HUES64 (cell line): Measurements from ENCODE around the gene PPME1.

Experiments
- H3K27ac ChIP-seq: 2 replicates; pipeline ENCODE4 v1.7.0; 2013; ENCODE audit warnings: low read depth, low read length, inconsistent platforms
- H3K27me3 ChIP-seq: 2 replicates; pipeline ENCODE4 v1.6.1; 2013; ENCODE audit warnings: mild to moderate bottlenecking, low read length; ENCODE audit not compliant: insufficient read depth
- H3K36me3 ChIP-seq: 2 replicates; pipeline ENCODE4 v1.6.1; 2013; ENCODE audit warnings: mild to moderate bottlenecking, low read length; ENCODE audit not compliant: insufficient read depth
- H3K4me1 ChIP-seq: 2 replicates; pipeline ENCODE4 v1.6.1; 2013; ENCODE audit warnings: mild to moderate bottlenecking, low read length, moderate library complexity; ENCODE audit not compliant: insufficient read depth
- H3K4me3 ChIP-seq: 2 replicates; pipeline ENCODE4 v1.5.1; 2013; ENCODE audit warnings: mild to moderate bottlenecking, low read length, moderate library complexity
- H3K9ac ChIP-seq: 2 replicates; pipeline ENCODE4 v1.6.1; 2013; ENCODE audit warnings: mild to moderate bottlenecking, low read depth, low read length
- H3K9me3 ChIP-seq: 2 replicates; pipeline ENCODE4 v1.6.1; 2013; ENCODE audit warnings: low read depth, low read length; ENCODE audit not compliant: insufficient read depth
- WGBS: fragments of 150-250, 120-280 bp; methylation state at CpG from one replicate; pipeline ENCODE4 v1.1.7; 2013; ENCODE audit warnings: missing lambda C conversion rate; 5-methylcytosine and 5-hydroxymethylcytosine counted together

PPME1 gene

GRCh38 chr11:74262725-74263124, 91.6 kb downstream of the PPME1 start:
- no peak overlapping the region for H3K9ac ChIP-seq
- H3K36me3 ChIP-seq = no peaks in the 10 kb centered on the region
- H3K4me1 ChIP-seq = no peaks in the 10 kb centered on the region
- H3K27ac ChIP-seq = no peak overlapping the region
- 98% methylated on average over 2 of the region's 2 CpGs for WGBS
- H3K27me3 ChIP-seq = no peaks in the 10 kb centered on the region
- peaks cover 9% of the 10 kb centered on the region for H3K9me3 ChIP-seq
- H3K4me3 ChIP-seq = no peak overlapping the region

- no peak overlapping the region for H3K4me3 ChIP-seq
- no peaks in the 10 kb centered on the region for H3K36me3 ChIP-seq
- no peak overlapping the region for H3K27ac ChIP-seq
- WGBS = 86% methylated on average over 1 of the region's 1 CpG
- peaks cover 9% of the 10 kb centered on the region for H3K9me3 ChIP-seq
- H3K4me1 ChIP-seq = no peaks in the 10 kb centered on the region
- H3K27me3 ChIP-seq = no peaks in the 10 kb centered on the region
- H3K9ac ChIP-seq = no peak overlapping the region
Observed at GRCh38 chr11:74265256-74265655, 94.2 kb downstream of the PPME1 start.

- Histone ChIP-seq H3K27me3 (no peaks in the 10 kb centered on the region), H3K9ac (no peak overlapping the region), H3K4me3 (no peak overlapping the region), H3K36me3 (no peaks in the 10 kb centered on the region), H3K9me3 (no peaks in the 10 kb centered on the region), H3K27ac (no peak overlapping the region), H3K4me1 (no peaks in the 10 kb centered on the region)
- 94% methylated on average over 6 of the region's 6 CpGs for WGBS
Observed at GRCh38 chr11:74267014-74267413, 95.9 kb downstream of the PPME1 start.

GRCh38 chr11:74268456-74268855, 97.4 kb downstream of the PPME1 start:
- H3K4me3 ChIP-seq = no peak overlapping the region
- H3K9me3 ChIP-seq = no peaks in the 10 kb centered on the region
- H3K27me3 ChIP-seq = no peaks in the 10 kb centered on the region
- no peak overlapping the region for H3K9ac ChIP-seq
- whole genome bisulfite sequencing = 95% methylated on average over 4 of the region's 4 CpGs
- H3K36me3 ChIP-seq = no peaks in the 10 kb centered on the region
- no peak overlapping the region for H3K27ac ChIP-seq
- no peaks in the 10 kb centered on the region for H3K4me1 ChIP-seq

GRCh38 chr11:74269161-74269811, 98.2 kb downstream of the PPME1 start:
- no peaks in the 10 kb centered on the region for H3K9me3 ChIP-seq
- H3K9ac ChIP-seq = no peak overlapping the region
- no peak overlapping the region for H3K27ac ChIP-seq
- WGBS = 93% methylated on average over 11 of the region's 11 CpGs
- no peaks in the 10 kb centered on the region for H3K4me1 ChIP-seq
- H3K4me3 ChIP-seq = no peak overlapping the region
- H3K36me3 ChIP-seq = no peaks in the 10 kb centered on the region
- H3K27me3 ChIP-seq = no peaks in the 10 kb centered on the region

GRCh38 chr11:74272276-74272675, 101.2 kb downstream of the PPME1 start:
- no peak overlapping the region for H3K27ac ChIP-seq
- no peaks in the 10 kb centered on the region for H3K36me3 ChIP-seq
- H3K9ac ChIP-seq = no peak overlapping the region
- no peaks in the 10 kb centered on the region for H3K4me1 ChIP-seq
- H3K9me3 ChIP-seq = no peaks in the 10 kb centered on the region
- WGBS = 94% methylated on average over 4 of the region's 4 CpGs
- H3K27me3 ChIP-seq = no peaks in the 10 kb centered on the region
- H3K4me3 ChIP-seq = no peak overlapping the region

- Histone ChIP-seq H3K9ac (no peak overlapping the region), H3K9me3 (no peaks in the 10 kb centered on the region), H3K27ac (no peak overlapping the region), H3K4me1 (no peaks in the 10 kb centered on the region), H3K4me3 (no peak overlapping the region), H3K27me3 (no peaks in the 10 kb centered on the region), H3K36me3 (no peaks in the 10 kb centered on the region)
- WGBS = 89% methylated on average over 1 of the region's 2 CpGs
Observed at GRCh38 chr11:74276581-74276980, 105.5 kb downstream of the PPME1 start.

- Histone ChIP-seq H3K9me3 (no peaks in the 10 kb centered on the region), H3K27me3 (no peaks in the 10 kb centered on the region), H3K36me3 (no peaks in the 10 kb centered on the region), H3K9ac (no peak overlapping the region), H3K27ac (no peak overlapping the region), H3K4me1 (no peaks in the 10 kb centered on the region), H3K4me3 (no peak overlapping the region)
- WGBS = 90% methylated on average over 2 of the region's 2 CpGs
Observed at GRCh38 chr11:74278103-74278502, 107.0 kb downstream of the PPME1 start.

- Histone ChIP-seq H3K36me3 (no peaks in the 10 kb centered on the region), H3K4me3 (no peak overlapping the region), H3K9ac (no peak overlapping the region), H3K27me3 (no peaks in the 10 kb centered on the region), H3K9me3 (no peaks in the 10 kb centered on the region), H3K27ac (no peak overlapping the region), H3K4me1 (no peaks in the 10 kb centered on the region)
- 67% methylated on average over 1 of the region's 1 CpG for WGBS
Observed at GRCh38 chr11:74278721-74279161, 107.7 kb downstream of the PPME1 start.

- no peak overlapping the region for H3K27ac ChIP-seq
- no peaks in the 10 kb centered on the region for H3K27me3 ChIP-seq
- no peak overlapping the region for H3K9ac ChIP-seq
- no peaks in the 10 kb centered on the region for H3K9me3 ChIP-seq
- no peaks in the 10 kb centered on the region for H3K36me3 ChIP-seq
- no peak overlapping the region for H3K4me3 ChIP-seq
- H3K4me1 ChIP-seq = no peaks in the 10 kb centered on the region
- 93% methylated on average over 5 of the region's 5 CpGs for WGBS
Observed at GRCh38 chr11:74279256-74279655, 108.2 kb downstream of the PPME1 start.

GRCh38 chr11:74280494-74280893, 109.4 kb downstream of the PPME1 start:
- H3K9me3 ChIP-seq = no peaks in the 10 kb centered on the region
- no peaks in the 10 kb centered on the region for H3K4me1 ChIP-seq
- H3K27ac ChIP-seq = no peak overlapping the region

GRCh38 chr11:74282421-74282820, 111.3 kb downstream of the PPME1 start:
- H3K9me3 ChIP-seq = no peaks in the 10 kb centered on the region
- no peak overlapping the region for H3K4me3 ChIP-seq
- no peak overlapping the region for H3K9ac ChIP-seq
- no peaks in the 10 kb centered on the region for H3K4me1 ChIP-seq
- H3K27ac ChIP-seq = no peak overlapping the region
- H3K36me3 ChIP-seq = no peaks in the 10 kb centered on the region
- WGBS = 90% methylated on average over 3 of the region's 3 CpGs
- no peaks in the 10 kb centered on the region for H3K27me3 ChIP-seq

More at GRCh38 chr11:74280494-74280893, 109.4 kb downstream of the PPME1 start:
- Histone ChIP-seq H3K36me3 (no peaks in the 10 kb centered on the region), H3K4me3 (no peak overlapping the region), H3K27me3 (no peaks in the 10 kb centered on the region), H3K9ac (no peak overlapping the region)
